DOHH2 (cell line): ENCODE results near the gene APLP2.

ENCODE experiments used
- H3F3A ChIP-seq: fragments of 200-600 bp; sonication (generic), shearing (Covaris generic); 2 replicates; pipeline ENCODE4 v1.6.0; 2016; ENCODE audit warnings: antibody characterized with exemption, mild to moderate bottlenecking; ENCODE audit not compliant: control insufficient read depth, insufficient read depth
- H3K27ac ChIP-seq: fragments of 200-600 bp; sonication (generic); 2 replicates; pipeline ENCODE4 v1.5.1; 2014; ENCODE audit warnings: low read depth, mild to moderate bottlenecking, low read length, moderate library complexity
- H3K27me3 ChIP-seq: fragments of 200-600 bp; sonication (generic); 2 replicates; pipeline ENCODE4 v1.6.1; 2014; ENCODE audit warnings: mild to moderate bottlenecking, low read length, mixed read lengths; ENCODE audit not compliant: control insufficient read depth
- H3K36me3 ChIP-seq: fragments of 200-600 bp; sonication (generic); 2 replicates; pipeline ENCODE4 v1.6.1; 2014; ENCODE audit warnings: mild to moderate bottlenecking, low read length, moderate library complexity, mixed read lengths; ENCODE audit not compliant: control insufficient read depth
- H3K4me1 ChIP-seq: fragments of 200-600 bp; sonication (generic); 2 replicates; pipeline ENCODE4 v1.6.1; 2014; ENCODE audit warnings: mild to moderate bottlenecking, low read length, mixed read lengths; ENCODE audit not compliant: control insufficient read depth
- H3K4me2 ChIP-seq: fragments of 200-600 bp; sonication (generic); 2 replicates; pipeline ENCODE4 v1.6.0; 2014; ENCODE audit warnings: mild to moderate bottlenecking, low read length, moderate library complexity
- H3K4me3 ChIP-seq: fragments of 200-600 bp; sonication (generic); 2 replicates; pipeline ENCODE4 v1.5.1; 2014; ENCODE audit warnings: mild to moderate bottlenecking, low read length, mixed read lengths
- H3K79me2 ChIP-seq: fragments of 200-600 bp; sonication (generic); 2 replicates; pipeline ENCODE4 v1.6.1; 2014; ENCODE audit warnings: mild to moderate bottlenecking, low read length, mixed read lengths; ENCODE audit not compliant: control insufficient read depth
- H3K9me2 ChIP-seq: fragments of 200-600 bp; sonication (generic); replicated peaks from 2 replicates; pipeline ENCODE4 v1.6.1; 2014; ENCODE audit warnings: mild to moderate bottlenecking, low read length, mixed read lengths; ENCODE audit not compliant: control insufficient read depth
- H3K9me3 ChIP-seq: fragments of 200-600 bp; sonication (generic); 2 replicates; pipeline ENCODE4 v1.6.1; 2014; ENCODE audit warnings: antibody characterized with exemption, low read length, mixed read lengths; ENCODE audit not compliant: control insufficient read depth, insufficient read depth
- H4K20me1 ChIP-seq: fragments of 200-600 bp; sonication (generic); 2 replicates; pipeline ENCODE4 v1.6.0; 2014; ENCODE audit warnings: low read depth, mild to moderate bottlenecking, antibody characterized with exemption, low read length, moderate library complexity; ENCODE audit not compliant: control insufficient read depth, insufficient read depth
- EZH2phosphoT487 ChIP-seq: fragments of 200-600 bp; sonication (generic); IDR thresholded peaks from 2 replicates; pipeline ENCODE4 v1.6.1; 2017; ENCODE audit warnings: borderline replicate concordance, mild to moderate bottlenecking, antibody characterized with exemption, low read length, moderate library complexity, mixed read lengths
- TF ChIP-seq, protein P1 (sequence below): fragments of 200-600 bp; sonication (generic); IDR thresholded peaks from one replicate; pipeline ENCODE4 v1.5.1; 2014; ENCODE audit warnings: antibody characterized with exemption, mild to moderate bottlenecking, low read depth, low read length; ENCODE audit not compliant: poor library complexity, severe bottlenecking

Gene APLP2

DNA sequence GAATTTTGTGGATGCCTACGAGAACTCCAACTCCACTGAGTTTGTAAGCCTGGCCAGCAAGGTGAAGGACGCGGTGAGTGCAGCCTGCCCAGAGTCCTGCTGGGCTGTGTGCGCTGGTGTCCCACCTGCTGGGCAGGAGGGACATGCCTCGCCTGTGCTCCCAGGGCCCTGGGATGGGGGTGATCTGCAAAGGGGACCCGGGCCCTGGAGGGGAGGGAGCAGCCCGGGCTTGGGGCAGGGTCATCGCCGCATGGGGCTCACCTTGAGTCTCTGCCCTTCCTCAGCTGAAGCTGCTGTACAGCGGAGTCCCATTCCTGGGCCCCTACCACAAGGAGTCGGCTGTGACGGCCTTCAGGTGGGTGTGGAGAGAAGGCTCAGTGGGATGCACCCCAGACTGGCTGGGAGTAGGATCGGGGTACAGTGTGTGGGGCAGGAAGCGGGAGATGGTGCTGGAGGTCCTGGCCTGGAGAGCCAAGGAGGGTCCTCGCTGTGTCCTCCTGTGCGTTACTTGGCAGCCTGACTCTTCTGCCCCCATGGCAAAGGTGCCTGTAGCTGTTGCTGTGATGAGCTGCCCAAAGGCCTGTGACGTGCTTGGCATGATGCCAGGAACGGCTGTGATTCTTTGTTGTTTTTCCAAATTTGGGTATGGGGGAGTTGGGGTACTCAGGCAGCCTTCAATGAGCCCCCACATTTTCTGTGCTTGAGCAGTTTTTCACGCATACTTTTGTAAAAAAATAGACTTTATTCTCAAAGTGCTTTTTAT, 119.1 kb downstream of the APLP2 start:
- Histone ChIP-seq H3K9me2 (no peaks in the 10 kb centered on the region), H3K4me3 (no peak overlapping the region), H3K4me2 (no peak overlapping the region), H3K9me3 (no peaks in the 10 kb centered on the region), H3K27ac (no peak overlapping the region), H3K27me3 (no peaks in the 10 kb centered on the region), H3K36me3 (peaks cover 86% of the 10 kb centered on the region), H3F3A (no peaks in the 10 kb centered on the region), H3K4me1 (peaks cover 33% of the 10 kb centered on the region), H4K20me1 (peaks cover 7% of the 10 kb centered on the region; the same call in 1 of the 2 replicates), H3K79me2 (peaks cover 64% of the 10 kb centered on the region)
- TF ChIP-seq, protein P1, sequence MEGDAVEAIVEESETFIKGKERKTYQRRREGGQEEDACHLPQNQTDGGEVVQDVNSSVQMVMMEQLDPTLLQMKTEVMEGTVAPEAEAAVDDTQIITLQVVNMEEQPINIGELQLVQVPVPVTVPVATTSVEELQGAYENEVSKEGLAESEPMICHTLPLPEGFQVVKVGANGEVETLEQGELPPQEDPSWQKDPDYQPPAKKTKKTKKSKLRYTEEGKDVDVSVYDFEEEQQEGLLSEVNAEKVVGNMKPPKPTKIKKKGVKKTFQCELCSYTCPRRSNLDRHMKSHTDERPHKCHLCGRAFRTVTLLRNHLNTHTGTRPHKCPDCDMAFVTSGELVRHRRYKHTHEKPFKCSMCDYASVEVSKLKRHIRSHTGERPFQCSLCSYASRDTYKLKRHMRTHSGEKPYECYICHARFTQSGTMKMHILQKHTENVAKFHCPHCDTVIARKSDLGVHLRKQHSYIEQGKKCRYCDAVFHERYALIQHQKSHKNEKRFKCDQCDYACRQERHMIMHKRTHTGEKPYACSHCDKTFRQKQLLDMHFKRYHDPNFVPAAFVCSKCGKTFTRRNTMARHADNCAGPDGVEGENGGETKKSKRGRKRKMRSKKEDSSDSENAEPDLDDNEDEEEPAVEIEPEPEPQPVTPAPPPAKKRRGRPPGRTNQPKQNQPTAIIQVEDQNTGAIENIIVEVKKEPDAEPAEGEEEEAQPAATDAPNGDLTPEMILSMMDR = no peak
- TF ChIP-seq EZH2phosphoT487 = no peak

DNA sequence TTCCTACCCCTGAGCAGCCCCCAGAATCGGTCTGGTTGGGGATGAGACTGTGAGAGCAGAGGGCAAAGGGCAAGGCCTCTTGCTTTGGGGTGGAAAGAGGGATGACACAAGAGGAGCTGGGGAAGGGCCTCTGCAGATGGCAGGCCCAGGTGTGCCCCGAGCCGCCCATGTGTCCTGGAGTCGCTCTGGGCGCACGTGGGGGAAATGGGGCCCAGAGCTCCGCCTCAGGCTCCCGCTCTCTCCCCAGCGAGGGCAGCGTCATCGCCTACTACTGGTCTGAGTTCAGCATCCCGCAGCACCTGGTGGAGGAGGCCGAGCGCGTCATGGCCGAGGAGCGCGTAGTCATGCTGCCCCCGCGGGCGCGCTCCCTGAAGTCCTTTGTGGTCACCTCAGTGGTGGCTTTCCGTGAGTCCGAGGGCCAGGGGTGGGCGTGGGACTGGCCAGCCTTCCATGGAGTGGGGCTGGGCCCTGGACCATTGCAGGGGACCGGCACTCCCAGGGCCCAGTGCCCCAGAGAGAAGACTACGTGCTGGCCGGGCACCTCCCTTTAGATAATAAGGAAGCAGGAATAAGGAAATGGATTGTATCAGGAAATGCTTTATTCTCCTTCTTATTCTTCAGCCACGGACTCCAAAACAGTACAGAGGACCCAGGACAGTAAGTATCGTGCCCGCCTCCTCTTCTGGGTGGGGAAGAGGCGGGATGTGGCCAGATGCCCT, 120.0 kb downstream of the APLP2 start:
- TF ChIP-seq, protein P1 = no peak
- no peak for TF ChIP-seq EZH2phosphoT487
- Histone ChIP-seq H3K9me2 (no peaks in the 10 kb centered on the region), H3K36me3 (peaks cover 86% of the 10 kb centered on the region), H3K4me1 (peaks cover 25% of the 10 kb centered on the region), H3K4me3 (no peak overlapping the region), H4K20me1 (peaks cover 7% of the 10 kb centered on the region; the same call in 1 of the 2 replicates), H3K27me3 (no peaks in the 10 kb centered on the region), H3K79me2 (peaks cover 55% of the 10 kb centered on the region), H3K9me3 (no peaks in the 10 kb centered on the region), H3F3A (no peaks in the 10 kb centered on the region), H3K27ac (no peak overlapping the region), H3K4me2 (no peak overlapping the region)

DNA sequence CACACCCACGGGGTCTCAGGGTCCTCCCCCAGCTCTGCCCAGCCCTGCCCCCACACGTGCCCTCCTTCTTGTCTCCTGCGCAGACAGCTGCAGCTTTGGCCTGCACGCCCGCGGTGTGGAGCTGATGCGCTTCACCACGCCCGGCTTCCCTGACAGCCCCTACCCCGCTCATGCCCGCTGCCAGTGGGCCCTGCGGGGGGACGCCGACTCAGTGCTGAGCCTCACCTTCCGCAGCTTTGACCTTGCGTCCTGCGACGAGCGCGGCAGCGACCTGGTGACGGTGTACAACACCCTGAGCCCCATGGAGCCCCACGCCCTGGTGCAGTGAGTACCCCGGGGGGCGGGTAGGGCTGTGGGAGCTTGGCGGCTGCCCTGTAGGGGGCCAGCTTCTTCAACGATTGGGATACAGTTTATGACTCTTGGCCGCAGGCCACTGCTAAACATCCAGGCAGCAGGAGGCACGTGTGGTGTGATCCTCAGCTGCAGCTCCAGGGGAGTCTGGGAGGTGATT, 120.7 kb downstream of the APLP2 start:
- H3K4me3 ChIP-seq = no peak overlapping the region
- peaks cover 17% of the 10 kb centered on the region for H3K4me1 ChIP-seq
- H3K79me2 ChIP-seq = peaks cover 47% of the 10 kb centered on the region
- no peaks in the 10 kb centered on the region for H3K9me3 ChIP-seq
- H4K20me1 ChIP-seq = peaks cover 7% of the 10 kb centered on the region; the same call in 1 of the 2 replicates
- no peak overlapping the region for H3K4me2 ChIP-seq
- peaks cover 86% of the 10 kb centered on the region for H3K36me3 ChIP-seq
- H3F3A ChIP-seq = no peaks in the 10 kb centered on the region
- no peak overlapping the region for H3K27ac ChIP-seq
- TF ChIP-seq, protein P1 = no peak
- TF ChIP-seq EZH2phosphoT487 = no peak
- H3K27me3 ChIP-seq = no peaks in the 10 kb centered on the region
- no peaks in the 10 kb centered on the region for H3K9me2 ChIP-seq
